ENCODE data around the gene CLK3.
"Not testable (repeated sequence)": the region's sequence is repeated elsewhere in the genome, so short reads cannot be mapped to it uniquely, and the experiment has no call there.

Gene CLK3

DNA sequence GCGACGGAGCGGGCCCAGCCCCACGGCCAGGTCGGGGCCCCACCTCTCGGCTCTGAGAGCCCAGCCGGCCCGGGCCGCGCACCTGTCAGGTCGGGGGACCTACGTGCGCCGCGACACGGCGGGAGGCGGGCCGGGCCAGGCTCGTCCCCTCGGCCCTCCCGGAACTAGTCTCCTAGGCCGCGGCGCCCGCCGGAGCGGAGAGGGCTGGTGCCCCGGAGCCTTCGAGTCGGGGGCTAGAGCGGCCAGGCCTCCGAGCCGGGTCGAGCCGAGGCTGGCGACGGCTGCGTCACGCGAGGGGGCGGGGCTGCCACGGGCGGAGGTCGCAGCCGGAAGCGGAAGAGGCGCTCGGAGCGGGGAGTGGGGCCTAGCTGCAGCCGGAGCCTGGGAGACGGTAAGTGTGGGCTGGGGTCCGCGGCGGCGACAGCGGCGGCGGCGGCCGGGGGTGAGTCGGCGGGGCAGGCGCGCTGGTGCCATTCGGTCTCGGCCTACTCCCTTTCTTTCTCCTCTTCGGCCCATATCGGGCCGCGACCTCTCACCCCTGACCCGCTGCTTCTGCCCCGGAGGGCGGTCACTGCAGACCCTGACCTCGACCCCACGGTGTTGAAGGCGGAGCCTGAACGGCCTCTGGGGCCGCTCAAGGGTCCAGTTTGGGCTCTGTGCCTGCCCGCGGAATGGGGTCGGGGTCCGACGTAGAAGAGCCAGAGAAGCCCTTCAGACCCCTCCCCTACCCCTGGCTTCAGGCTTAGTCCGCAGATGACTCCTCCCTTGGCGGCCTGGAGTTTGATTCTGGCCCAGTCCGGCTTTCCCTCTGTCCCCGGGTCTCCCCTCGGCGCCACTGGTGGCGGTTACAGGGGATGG, at the start of gene CLK3:
Gene CLK3, plus strand, starts transcription at position 329 of the 858 bp plus-strand sequence. CDS start 3,361 bp downstream, outside the sequence.
- DNase-seq: peak; percentile 94

DNA sequence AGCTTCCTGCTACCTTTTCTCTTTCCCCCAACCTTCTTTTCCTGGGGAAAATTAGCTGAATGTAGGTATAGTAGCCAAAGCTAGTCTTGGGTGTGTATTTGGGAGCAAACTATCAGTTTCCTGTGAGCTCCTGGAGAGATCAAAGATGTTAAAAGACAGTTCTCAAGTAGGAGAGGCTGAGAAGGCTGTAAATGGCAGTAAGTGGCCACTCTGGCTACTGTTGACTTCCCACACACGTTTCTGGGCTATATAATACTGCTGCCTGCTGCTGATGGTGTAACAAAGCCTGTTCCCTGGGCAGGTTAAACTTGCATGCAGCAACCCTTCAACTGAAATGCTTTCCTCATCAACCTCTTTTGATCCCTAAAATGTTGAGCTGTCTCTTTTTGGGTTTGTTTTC, 47.0 kb upstream of the CLK3 start:
- no peak for DNase-seq

DNA sequence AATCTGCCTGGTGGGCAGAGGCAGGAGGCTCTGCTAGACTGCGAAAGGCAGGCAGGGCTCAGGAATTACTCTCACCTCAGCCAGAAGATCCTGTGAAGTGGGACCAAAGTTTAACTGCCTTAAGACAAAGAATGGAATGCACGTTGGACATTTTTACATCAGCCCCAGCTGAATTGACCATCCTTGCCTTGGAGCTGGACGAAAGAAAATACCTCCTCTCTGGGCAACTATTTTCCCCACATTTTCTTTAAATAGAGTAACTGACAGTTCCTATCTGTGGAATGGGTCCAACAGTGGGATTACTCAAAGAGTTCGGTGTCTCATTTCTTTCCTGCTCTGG, 45.9 kb upstream of the CLK3 start:
- DNase-seq: no peak

DNA sequence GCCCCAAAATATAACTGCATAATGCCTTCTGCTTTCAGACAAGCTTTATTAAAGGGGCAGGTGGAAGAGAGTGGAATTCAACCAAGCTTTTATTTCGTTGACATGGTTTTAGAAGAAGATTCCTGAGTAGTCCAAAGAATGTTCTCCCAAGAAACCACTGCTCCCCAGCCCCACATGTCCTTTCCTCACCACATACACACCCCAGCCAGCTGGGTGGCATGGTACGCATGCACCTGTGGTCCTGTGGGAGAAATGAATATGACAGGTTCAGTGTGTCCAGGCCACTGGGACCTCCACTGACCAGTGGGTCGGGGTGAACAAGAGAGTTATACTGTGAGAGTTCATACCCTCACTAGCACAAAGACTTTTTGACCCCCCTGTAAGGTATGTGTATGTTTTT, 44.4 kb upstream of the CLK3 start:
- DNase-seq: no peak

DNA sequence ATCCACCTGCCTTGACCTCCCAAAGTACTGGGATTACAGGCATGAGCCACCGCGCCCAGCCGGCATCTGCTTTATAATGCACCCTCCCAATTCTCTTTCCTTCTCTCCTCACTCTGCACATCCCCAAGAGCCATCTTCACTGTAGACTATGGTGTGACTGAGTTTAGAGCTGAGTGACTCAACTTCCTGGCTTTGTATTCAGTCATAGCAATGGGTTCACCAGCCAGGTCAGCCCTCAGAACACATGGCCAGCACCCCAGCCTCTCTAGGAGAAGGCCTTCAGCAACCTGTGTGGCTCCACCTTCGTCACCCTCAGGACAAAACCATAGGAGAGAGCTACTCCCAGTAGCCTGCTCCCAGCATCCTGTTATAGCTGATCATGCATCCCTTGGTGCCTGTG, 41.6 kb upstream of the CLK3 start:
- peak; percentile 48 for DNase-seq

DNA sequence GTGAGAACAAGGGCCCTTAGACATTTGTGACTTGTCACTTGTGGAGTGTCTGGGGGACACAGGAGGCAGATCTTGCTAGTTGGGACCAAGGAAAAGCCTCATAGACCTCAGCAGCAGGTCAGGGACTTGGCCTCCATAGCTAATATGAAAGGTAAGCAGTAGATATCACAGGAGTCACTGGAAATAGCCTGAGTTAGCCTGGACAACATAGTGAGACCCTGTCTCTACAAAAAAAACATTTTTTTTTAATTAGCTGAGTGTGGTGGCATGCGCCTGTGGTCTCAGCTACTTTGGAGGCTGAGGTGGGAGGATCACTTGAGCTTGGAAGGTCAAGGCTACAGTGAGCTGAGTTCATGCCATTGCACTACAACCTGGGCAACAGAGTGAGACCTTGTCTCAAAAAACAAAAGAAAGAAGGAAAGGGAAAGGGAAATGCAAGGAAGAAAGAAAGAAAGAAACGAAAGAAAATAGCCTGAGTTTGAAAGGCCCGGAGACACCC, 37.1 kb upstream of the CLK3 start:
- no peak for DNase-seq

DNA sequence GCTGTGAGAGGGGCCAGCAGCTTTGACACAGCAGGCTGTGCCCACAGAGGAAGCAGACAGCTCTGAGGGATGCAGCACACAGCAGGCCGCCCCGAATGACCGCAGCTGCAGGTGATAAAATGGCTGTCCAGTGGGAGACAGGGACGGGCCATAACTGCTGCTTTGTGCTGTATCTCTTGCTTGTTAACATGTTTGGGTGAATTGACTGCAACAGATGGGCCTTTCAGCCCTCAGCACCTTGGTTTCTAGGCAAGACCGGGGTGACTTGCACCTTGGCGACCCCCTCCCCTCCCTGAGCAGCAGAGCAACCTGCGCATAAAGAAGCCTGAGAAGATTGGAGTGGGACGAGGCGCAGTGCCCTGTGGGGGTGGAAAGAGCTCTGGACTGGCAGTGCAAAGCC, 36.6 kb upstream of the CLK3 start:
- no peak for DNase-seq

DNA sequence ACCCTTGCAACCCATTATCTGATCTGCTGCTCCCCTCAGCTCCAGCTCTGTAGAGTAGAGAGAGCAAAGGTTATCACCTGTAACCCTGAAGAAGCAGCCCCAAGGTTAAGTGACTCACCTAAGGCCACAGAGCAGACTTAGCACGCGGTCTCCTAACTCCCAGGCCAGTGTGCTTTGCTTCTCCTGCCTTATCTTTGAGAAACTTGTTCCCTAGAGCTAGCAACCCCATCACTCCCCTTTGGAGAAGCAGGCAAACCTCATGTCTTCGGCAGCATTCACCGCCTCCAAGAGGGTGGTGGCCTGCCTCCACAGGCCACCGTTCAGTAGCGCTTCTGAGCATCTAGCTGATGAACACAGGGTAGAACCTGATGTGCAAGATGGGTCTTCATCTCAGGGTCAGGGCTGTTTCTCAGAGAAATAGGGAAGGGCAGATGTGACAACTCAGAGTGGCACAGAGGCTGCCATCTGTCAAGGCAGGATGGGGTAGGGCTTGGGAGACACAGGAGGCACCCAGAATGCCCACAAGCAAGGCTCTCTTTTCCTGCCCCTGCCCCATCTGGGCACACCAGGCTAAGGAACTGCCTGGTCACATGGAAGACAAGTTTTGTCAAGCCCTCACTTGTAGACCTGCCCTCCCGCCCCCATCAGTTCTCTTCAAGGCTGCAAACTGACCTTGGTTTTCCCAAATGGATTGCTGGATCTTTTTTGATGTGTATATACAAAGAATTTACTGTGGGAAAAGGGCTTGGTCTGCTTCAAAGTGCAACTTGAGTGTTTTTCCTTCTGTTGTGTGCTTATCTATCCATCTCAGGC, 34.9 kb upstream of the CLK3 start:
- DNase-seq: no peak

DNA sequence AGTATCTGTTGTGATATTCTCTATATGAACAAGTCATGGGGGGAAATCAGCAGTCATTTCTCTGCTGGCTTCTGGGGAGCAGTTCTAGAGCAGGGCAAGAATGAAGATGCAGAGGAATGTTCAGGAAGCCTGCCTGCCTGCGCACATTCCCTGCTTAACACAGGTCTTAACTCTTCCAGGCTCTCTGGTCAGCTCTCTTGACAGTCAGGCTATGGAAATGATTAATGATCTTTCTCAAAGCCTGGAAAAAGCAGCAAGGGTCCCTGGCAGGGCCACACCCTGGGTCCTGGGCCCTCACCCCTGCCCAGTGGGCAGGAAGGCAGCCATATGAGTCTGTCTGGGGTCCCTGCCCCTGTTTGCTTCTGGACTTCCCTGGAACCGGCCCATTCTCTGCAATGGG, 31.4 kb upstream of the CLK3 start:
- no peak for DNase-seq

DNA sequence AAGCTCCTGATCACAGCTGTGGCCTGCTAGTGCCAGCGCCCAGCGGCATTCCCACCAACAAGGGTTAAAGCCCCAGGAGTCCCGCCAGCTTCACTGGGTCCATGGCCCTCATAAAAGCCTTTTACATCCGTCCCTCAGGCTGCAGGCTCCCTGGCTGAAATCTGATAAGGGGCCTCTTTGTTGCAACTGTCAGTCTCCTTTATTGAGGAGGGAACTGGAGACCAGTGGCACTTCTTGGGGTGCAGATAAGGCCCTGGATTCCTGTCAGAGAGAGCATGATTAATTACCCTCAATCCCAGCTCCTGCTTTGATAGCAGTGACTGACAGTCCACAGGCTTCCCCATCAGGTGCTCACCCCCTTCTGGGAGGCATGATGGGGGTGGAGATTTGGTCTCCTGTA, 30.9 kb upstream of the CLK3 start:
- DNase-seq: no peak

DNA sequence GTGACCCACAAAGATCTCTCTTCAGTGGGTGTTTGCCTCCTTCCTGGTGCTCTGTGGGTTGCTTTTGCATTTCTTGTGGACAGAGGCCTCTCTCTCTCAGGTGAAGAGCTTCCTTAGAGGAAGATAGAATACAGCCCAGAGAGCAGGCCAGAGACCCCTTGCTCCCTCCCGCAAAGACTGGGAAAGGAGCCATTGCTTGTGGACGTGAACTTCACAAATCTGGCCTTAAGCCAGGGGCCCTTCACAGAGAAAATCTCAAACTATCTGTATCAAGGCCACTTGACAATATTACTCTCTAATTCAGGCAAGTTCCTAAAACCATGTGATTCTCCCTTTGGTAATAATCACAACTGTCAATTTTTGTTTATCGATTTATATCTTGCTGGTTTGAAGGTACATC, 30.4 kb upstream of the CLK3 start:
- DNase-seq: no peak

DNA sequence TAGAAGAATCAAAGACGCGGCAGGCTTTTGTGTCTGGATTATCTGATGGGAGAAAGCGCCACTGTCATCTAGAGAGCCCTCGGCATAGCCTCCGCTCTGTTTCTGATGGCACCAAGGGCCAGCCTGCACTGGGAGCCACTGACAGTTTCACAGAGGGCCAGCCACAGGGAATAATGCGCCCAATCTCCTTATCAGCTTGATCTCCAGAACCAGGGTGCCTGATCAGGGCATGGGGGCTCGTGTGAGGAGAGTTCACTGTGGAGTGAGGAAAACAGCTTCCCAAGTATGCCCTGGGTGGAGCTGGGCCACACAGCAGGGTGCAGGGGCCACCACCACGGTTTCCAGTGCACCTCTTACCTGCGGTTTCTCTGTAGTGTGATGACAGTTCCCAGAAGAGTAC, 29.8 kb upstream of the CLK3 start:
- no peak for DNase-seq

DNA sequence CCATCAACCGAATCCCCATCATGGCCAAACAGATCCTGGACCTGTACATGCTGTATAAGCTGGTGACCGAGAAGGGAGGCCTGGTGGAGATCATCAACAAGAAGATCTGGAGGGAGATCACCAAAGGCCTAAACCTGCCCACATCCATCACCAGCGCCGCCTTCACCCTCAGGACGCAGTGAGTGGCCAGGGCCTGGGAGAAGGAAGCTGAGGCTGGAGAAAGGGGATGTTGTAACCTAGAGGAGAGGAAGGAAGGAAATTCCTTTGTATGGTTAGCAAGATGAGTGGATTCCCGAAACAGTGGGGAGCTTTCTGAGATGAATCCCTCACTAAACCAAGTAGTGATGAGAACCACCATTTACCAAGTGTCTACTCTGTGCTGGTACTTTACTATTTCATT, 25.8 kb upstream of the CLK3 start:
- peak; percentile 25 for DNase-seq

DNA sequence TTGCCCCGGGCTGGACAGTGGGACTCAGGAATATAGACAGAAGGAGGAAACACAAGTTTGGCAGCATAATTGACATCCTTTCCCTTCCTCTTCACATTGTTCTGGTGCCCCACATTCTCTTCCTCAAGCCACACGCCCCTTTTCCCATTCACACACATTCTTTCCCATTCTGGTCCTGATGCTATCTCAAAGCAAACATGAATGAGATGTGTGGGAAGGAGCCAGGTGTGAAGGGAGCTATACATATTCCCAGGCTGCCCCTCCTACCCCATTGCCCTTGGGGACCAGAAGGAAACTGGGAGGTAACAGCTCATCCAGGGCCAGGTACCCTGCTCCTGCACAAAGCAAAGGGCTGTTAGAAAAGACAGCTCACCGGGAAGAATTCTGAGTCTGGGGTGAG, 23.4 kb upstream of the CLK3 start:
- no peak for DNase-seq

DNA sequence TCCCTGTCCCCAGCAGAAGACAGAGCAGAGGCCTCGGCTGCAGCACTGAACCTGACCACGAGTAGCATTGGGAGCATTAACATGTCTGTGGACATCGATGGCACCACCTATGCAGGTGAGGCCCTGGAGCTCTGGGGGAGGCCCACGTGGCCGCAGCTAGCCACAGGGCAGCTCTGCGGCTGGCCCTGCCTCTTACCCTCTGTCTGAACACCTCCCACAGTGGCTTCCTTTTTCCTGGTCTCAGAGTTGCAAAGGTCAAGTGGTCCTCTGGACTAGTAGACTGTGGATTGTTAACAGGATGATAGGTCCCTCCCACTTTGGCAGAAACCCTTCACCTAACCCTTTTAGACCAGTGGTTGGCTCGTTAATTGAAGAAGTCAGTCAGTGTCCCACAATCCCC, 22.5 kb upstream of the CLK3 start:
- DNase-seq: no peak

DNA sequence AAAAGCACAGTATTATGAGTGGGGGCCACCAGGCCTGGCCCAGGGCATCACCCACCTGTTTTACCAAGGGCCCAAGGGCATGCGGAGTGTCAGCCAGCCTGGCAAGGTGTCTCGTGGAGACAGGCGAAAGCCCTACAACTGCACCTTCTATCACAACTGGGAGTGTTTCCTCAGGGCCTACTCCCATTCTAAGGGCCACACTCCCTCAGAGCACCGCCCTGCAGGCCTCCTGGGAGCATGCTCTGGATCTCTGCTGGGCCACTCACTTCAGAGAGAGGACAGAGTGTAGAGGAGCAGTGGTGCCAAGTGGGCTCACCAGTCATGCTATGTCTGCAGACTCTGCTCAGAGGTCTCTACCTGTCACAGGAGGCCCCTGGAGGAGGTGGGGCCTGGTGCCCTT, 21.2 kb upstream of the CLK3 start:
- DNase-seq: no peak

DNA sequence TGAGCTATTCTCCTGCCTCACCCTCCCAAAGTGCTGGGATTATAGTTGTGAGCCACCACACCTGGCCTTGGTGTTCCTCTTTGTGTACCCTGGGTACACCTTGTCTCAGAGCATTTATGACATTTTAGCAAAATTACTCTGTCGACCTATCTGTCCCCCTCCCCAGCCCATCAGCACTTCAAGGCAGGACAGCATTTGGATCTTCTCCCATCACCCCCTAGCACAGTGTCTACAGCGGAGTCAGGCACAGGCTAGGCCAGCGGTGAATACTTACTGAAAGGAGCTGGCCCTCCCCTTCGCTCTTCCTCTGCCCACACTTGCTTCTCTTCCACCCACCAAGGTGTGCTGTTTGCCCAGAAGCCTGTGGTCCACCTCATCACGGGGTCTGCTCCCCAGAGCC, 20.4 kb upstream of the CLK3 start:
- DNase-seq: no peak

DNA sequence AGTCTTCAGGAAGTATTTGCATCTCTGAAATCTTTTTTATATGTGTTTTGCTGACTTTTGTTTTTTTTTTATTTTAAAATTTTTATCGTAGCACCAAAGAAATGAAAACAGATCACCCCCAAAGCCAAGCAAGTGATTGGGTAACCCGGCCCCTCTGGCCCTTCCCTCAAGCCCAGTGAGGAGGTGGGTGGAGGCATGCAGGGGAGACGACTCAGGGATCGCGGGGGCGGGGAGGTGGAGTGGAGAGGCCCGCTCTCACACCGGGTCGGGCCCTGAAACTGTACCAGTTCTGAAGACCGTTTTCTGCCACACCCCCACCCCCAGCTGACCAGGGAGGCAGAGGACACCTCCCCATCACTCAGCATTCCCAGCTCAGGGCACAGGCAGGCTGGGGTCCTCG, 18.9 kb upstream of the CLK3 start:
- DNase-seq: not testable (repeated sequence)

DNA sequence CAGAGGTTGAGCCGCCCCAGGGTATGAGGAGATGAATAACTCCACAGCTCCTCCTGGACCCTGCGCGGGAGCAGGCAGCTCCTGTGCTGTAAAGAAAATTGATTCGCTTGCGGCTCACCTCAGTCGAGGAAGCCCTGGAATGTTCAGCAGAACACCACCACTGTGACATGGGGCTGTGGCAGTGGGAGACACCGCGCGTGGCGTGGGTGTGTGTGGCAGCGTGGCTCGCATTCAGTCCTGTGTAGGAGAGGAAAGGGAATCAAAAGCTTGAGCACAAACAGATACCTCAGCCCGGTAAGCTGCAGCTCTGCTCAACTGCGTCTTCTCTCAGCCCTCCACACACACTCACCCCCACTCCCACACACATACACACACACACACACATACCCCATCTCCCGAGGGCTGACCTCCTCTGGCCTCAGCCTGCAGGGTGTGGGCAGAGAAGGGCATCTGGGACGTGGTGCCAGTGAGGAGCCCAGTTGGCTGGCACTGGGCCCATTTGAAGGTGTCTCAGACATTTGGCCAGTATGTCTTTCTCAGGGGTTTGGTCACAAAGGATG, 18.4 kb upstream of the CLK3 start:
- DNase-seq: not testable (repeated sequence)

DNA sequence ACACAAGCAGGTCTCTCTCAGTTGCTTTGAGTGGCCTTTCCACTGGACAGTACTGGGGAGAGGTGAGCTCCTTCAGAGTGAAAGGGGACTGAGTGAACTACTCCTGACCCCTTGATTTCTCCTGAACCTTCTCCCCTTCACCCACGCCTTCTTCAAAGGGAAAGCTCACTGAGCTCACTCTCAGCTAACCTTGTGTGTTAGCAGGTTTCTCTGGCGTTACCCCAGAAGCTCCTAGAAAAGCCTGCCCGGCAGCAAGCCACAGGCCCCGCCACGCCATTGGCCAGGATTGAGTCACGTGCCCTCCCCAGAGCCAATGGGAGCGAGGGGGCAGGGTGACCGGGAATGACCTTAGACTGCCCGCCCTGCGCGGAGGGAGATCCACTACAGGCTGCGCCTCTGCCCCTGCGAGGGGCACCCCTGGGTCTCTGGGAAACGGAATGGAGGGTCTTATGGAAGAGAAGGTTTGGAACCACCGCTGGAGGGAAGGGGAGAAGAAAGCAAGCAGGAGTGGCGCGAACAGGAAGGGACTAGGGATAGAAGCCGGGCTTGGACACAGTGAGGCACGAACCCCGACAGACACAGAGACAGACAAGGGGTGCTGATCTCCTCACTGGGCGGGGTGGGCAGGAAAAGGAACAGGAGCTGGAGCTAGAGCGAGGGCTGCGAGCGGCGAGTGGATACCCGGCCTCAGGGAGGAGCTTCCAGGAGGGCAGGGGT, 17.4 kb upstream of the CLK3 start:
- DNase-seq: peak; percentile 92

DNA sequence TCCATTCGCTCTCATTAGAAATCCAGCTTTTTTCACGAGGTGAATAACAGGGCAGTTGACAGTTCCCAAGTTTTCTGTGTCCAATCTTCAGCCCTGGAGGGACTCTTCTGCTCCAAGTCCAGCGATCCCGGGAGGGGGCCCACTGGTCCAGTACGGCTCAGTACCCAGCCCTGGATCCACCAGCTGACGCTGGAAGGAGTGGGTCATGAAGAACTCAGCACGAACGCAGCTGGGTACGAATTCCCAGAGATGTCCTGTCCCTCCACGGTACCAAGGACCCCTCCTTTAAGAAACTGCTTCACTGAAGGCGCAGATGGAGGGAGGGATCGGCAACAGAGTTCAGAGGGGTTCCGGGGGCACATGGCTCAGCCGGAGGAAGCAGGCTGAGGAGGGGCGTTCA, 16.5 kb upstream of the CLK3 start:
- DNase-seq: no peak

DNA sequence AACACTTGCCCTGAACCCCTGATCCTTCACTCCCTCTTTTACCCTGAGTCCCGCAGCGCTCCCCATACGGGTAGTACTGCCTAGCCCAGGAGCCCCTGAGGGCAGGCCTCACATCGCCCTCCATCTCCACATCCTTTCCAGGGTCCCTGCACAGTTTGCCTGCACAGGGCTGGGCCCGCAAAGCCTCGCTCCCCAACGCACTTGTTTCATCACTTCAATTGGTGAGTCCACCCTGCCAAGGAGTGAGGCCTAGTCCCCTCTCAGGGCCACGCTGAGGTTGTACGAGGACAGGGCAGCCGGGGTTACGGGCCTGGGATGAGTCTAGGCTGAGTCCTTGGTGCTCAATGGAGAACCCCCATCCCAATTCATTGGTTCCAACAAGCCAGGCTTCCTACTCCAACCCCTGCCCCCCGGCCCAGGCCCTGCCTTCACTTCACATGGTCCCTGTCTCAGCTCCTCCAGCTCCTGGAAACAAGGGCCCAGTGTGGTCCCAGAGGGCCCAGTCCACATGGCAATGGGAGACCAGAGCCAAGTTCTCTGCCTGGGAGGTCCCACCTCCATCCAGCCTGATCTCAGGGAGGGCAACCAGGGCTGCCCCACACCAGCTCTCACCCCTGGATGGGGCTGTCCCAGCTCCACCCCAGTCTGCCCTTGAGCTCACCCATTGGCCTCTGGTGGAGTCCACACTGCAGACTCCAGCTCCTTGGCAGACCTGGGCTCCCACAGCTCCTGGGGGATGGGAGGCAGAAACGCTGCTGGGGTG, 12.4 kb upstream of the CLK3 start:
- DNase-seq: no peak

Measured in EL (cell line).